Hematopoietic multipotent progenitor cell (in vitro differentiated cells): Measurements from ENCODE around the gene RBBP8NL. TPM values are rescaled to one million over a fixed set of nuclear protein-coding genes. Genes with fewer than 3 reads are reported as not detected.

ENCODE experiments used
- DNase-seq, 3 donors: peaks; one replicate each; pipeline ENCODE4 v3.0.0-alpha.2; 2011 to 2015; ENCODE audit warnings: low read depth in 2 of 3, low spot score in 2 of 3
- total RNA-seq: library from RNA; depleted of rRNA; stranded (reverse); fragments of >200 nt; gene quantifications from one replicate; pipeline ENCODE4 v1.2.3, GENCODE V29; 2012

Gene RBBP8NL
- total RNA-seq, 1 donor: not detected

GRCh38 chr20:62394248-62395245, 32.8 kb downstream of the RBBP8NL start:
- DNase-seq: no peak

GRCh38 chr20:62393830-62394229, 33.5 kb downstream of the RBBP8NL start:
- DNase-seq: no peak

GRCh38 chr20:62393335-62393665, 34.0 kb downstream of the RBBP8NL start:
- no peak for DNase-seq

DNA sequence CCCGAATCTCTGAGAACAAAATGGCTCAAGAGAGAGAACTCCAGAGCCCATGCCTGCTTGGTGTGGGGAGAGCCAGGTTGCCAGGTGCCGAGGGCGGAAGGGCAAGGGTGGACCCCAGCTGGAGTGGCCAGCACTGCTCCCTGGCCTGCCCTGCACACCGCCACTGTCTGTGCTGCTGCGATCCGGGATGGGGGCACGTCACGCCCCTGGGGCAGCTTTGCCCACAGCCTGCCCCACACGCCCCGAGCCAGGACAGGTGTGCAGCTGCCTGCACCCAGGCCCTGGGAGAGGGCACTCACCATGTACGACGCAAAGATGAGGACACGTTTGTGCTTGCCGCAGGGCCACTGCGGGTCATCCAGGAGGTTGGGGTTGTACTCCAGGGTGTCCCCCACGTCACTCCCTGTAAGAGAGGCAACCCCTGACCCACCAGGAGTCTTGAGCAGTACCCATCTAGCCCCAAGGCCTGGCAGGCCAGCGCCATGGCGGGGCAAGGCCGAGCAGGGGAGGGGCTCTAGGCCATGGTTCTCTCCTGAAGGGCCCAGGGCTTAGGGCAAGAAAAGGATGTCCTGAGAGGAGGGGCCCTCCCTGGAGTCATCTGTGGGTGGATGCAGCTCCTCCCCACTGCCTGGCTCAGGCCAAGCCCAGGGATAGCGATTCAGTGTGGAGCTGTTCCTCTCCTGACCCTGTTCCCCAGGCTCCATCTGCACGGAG, 34.6 kb downstream of the RBBP8NL start:
- no peak for DNase-seq

DNA sequence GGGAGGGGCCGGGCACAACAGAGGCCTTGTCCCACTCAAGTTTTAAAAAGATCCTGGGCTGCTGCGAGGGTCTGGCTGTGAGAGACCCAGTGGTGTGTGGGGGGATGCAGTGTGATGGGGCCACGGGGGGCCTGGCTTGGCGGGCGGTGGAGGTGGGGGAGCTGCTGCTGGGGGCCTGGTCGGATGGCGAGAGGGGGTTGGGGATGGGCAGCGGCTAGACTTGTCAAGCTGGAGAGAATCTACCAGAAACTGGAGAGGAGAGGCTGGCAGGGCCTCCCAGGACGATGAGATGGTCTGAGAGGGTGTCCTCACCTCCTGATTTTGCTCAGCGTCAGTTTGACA, 35.3 kb downstream of the RBBP8NL start:
- DNase-seq: no peak

DNA sequence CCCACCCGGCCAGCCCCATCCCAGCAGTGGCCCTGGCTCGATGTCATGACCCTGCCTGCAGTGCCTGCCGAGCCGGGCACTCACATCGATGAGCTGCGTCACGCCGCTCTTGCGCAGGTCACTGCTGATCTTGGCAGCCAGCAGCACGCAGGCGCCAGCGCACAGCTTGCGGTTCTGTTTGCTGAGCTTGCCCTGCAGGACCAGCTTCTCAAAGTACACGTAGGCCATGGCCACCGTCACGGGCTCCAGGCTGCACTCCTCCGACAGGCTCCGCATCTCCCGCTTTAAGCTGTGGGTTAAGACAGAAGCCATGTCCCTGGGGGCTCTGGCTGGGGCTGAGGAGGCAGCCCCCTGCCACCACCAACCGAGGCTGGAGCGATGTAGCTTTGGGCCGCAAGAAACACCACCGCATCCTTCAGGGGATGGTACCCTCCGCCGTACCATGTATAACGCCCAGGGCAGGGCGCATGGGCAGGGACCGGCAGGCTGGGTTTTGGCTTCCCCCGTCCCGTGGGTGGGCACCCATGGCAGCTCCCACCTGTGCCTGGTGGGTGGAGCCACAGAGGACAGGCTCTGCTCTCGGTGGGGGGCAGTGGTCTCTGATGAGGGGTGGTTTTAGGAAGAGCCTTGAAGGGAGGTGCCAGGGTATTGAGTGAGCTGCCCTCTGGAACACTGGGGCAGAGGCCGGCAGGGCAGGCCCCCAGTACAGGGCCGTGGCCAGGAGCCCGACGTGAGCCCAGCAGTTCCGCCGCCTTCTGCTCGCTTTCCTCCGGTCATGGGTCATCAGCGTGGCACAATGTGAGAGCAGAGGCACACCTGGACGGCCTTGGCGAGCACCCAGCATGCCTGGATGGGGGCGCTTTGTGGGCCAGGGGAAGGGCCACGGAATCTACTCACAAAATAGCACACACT, 35.9 kb downstream of the RBBP8NL start:
- DNase-seq: no peak

DNA sequence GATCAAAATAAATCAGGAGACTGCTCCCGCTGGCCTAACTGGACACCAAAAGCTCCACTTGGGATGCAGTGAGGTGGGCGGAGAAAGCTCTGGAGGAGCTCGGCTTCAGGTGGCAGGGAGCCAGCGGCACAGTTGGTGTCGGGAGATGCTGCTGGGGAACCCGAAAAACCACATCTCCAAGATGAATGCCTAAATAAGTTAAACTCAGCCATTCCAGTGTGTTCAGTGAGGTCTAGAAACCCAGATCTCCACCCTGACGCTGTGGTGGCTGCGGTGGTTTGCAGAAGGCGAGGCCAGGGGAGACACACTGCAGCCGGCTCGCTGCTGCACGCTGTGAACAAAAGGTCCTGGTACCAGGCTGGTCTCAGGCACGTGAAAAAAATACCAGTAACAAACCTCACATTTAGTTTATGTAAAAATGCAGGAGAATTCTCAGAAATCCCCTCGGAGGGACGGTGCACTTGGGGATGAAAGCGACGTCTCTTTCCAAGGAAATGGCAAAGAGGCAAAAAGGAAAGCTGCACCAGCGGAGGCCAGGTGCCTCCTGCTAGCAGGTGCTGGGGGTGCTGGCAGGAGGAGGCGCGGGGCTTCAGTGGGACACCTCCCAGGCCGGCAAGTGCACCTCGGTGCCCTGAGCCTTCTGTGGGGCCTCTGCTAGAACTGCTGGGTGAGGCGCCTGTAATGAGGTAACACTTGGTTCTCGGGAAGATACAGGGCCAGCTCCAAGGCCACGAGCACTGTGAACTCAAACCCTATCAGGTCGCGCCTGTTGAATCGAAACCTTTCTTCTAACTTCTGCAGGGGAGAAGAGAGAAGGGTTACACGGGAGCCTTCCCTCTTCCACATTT, 36.8 kb downstream of the RBBP8NL start:
- no peak for DNase-seq

DNA sequence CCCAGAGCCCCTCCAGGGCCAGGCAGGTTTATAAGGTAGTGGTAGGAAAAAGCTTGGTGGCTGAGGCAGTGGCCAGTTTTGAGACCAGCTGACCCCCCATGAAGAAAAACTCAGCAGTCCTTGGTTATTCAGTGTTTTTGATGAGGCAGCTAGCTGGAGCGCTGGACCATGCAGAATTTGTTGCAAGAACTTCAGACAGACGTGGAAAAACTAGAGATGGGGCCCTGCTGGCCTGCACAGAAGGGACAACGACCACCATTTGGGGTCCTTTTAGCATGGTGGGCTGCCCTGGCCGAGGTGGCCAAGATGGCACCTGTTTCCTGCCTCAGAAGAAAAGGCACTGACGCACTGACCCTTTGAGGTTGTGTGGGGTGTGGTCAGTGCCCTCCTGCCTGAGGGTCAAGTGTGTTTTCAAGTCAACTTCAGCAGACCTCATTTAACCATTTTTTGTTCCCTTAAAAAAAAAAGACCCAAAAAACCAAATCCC, 37.7 kb downstream of the RBBP8NL start:
- DNase-seq: no peak

DNA sequence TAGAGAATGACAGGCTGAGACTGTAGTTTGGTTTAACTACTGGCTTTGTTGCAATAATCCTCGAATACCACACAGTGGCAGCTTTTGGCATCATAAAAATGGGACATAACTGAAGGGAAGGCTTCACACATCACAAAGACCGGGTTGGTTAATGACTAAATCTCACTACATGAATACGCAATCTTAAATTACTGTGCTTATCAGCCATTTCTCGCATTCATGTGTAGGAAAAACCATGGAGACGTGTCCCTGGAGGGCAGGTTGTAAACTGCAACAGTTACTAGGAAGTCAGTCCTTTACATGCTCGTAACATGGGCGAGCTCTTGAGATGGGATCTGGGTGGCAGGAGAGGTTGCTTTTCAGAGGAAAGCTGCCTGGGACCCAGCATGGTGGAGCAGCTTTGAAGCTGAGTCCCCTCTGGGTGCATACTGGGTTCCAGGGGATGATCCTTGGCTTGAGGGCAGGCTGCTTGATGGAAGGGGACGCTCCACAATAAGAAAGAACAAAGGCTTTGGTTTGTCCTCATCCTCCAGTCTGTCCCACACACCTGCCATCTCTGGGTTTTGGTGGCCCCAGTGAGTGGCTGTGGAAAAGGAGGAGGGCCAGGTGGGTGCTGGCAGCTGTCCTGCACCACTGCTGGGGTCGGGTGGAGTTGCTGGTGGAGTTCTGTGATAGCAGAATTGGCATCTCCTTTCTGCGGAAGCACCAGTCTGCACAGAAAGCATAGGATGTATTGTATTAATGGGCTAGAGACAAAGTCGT, 38.3 kb downstream of the RBBP8NL start:
- DNase-seq: no peak

- DNase-seq: no peak
Observed at GRCh38 chr20:62387933-62388635, 39.3 kb downstream of the RBBP8NL start.

DNA sequence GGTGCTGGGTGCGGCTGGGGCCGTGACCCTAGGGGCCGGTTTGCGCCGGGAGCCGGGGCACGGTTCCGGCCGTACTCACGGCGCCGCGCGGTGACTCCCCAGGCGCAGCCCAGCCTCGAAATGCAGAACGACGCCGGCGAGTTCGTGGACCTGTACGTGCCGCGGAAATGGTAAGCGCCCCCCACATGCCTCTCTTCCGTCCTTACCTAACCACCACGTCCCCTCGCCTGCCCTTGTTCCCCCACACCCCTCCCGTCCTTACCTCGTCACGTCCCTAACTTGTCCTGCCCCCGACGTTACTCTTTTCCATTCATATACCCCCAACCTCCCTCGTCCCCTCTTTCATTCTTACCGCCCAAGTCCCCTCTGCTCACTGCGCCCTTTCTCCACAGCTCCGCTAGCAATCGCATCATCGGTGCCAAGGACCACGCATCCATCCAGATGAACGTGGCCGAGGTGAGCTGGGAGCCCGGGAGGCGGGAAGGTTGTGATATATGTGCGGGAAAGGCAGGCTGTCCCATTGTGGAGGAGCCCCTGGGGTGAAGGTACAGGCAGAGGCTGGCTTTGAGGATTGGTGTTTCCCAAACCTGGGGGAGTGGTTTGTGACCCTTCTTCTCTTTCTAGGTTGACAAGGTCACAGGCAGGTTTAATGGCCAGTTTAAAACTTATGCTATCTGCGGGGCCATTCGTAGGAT, 40.0 kb downstream of the RBBP8NL start:
- DNase-seq: no peak

DNA sequence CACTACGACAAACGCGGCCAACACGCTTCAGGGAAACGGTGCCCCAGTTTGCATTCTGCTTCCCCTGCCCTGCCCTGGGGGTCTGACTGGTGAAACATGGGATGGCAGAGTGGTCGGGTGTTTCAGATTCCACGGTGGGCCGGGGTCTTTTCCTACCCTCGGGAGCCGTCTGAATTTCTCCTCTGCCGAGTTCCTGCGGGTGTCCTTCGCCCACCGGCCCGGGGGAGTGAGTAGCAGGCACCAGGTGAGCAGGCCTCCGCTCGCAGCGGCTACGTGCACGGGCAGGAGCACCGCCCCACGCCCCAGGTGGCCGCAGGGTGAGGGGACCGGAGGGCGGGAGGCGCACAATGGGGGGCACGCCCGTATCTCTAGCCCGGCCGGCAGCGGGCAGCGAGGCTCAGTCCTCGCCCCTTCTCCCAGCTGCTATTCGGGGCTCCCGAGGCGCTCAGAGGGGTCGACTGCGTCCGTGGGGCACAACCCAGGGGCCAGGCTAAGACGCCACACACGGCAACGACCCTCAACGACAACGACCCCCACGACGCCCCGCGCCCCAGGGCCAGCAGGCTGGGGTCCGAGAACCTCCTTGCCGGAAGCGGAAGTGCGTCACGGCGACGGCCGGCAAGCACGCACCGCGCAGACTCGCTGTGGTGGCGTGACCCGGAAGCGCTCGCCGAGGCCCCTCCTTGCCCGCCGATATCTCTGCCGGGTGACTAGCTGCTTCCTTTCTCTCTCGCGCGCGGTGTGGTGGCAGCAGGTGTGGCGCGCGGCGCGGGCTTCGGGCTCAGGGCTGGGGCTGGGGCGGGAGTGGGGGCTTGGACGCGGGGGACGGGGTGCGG, 40.7 kb downstream of the RBBP8NL start, which contains the start of gene RPS21:
Gene RPS21, plus strand, starts transcription at position 721 of the 836 bp plus-strand sequence. CDS start 236 bp downstream, outside the sequence.
- peak; percentile 79 to 95 (median 93) for DNase-seq

DNA sequence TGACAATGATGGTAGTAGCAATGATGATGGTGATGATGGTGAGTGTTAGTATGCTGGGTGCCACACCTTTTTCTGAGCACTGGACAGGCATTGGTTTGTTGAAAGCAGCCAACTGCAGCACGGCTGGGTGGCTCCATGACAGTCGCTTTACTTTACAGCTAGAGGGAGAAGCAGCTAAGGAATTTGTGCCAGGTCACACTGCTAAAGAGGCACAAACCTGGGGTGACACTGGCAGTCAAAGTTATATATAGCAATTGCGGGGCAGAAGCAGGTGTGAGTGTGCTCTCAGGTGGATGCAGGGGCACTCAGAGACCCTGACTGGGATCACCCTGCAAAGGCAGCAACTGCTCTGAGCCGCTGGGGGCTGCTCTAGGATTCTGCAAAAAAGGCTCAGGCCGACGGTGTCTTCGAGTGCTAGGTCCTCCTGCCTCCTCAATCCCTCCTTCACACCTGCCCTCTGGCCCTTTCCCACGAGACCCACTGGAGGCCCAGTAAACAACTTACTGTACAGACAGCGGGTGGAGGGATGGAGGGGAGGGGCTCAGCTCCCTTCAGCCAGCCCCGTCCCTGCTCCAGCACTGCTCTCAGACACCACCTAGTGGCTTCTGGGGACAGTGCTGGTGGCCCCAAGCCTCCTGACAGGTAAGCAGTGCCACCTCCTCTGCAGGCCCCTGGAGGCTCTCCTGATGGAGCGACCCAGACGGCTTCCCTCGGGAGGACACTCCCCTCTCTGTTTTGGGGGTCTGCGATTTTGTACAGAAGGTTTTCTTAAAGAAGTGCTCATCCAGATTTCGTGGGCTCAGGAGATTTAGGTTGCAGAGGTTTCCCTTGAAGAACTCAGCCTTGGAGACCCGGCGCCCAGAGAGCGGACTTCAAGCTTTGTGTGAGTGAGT, 44.8 kb downstream of the RBBP8NL start:
- DNase-seq: peak; percentile 55 to 84 (median 77)

- DNase-seq: no peak
Observed at GRCh38 chr20:62381842-62382241, 45.5 kb downstream of the RBBP8NL start.

DNA sequence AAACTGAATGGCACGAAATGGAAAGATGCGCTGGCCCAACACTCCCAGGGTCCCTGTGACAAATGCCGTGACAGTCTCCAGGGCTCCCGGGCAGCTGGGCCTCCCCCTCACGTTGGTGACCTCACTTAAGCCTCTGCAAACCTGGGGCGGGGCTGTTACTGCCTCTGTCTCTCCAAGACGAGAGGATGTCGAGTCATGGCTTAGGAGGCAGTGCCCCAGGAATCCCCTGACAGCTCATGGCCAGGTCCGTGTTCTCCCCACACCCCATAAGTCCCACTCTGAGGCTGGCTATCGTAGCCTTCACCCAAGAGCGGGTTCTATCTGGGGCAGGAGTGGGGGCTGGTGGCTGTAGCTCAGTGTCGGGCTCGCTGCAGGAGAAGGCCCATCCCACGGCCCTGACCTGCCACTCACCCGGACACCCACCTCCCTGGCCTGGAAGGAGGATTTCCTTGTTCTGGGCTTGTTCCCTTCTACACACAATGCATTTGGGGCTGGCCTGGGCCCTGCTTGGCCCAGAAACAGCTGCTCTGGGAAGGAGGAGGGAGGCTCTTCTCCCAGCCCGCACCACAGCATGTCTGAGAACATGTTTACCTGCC, 46.0 kb downstream of the RBBP8NL start:
- DNase-seq: no peak
